Mucosa of gallbladder (tissue), 1 donor: Measurements from ENCODE around the gene HGFAC. TPM values are rescaled to one million over a fixed set of nuclear protein-coding genes. Genes with fewer than 3 reads are reported as not detected.

ENCODE experiments used
- DNase-seq: peaks from one replicate; pipeline ENCODE4 v3.0.0-alpha.2; 2020; ENCODE audit warnings: low spot score
- total RNA-seq: library from RNA; stranded (reverse); gene quantifications from one replicate; pipeline ENCODE4 v1.2.1, GENCODE V29; 2021
- donor health status: DM: no; HTN: no; CAD: no.

HGFAC gene
- total RNA-seq, 1 donor from 2014 or later: 1.9 TPM

DNA sequence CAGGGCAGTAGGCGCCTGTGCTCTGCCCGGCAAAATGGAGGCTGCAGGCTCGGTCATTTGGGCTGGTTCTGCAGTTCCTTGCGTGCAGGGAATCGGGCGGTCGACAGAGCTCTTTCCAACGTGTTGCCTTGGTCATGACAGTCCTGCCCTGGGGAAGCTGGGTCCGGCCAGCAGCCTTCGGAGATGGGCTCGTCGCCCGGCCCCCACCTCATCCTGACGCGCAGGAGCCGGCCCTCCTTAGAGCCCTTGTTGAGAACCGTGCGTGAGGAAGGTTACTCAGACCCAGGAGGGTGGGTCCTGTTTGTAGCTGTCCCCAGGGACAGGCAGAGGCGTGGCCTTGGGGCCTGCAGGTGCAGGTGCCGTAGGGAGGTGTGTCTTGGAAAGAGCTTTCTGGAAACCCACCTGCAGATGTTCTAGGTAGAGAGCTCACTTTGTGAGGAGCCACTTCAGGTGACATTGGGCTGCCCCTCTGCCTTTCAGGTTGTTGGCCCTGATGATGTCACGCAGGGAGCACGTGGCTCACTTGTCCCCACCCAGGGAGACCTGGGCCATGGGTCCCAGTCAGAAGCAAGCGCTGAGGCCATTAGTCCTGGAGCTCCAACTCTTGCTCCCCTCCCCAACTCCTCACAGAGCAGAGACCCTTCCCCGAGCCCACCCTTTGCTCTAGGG is 15.2 kb upstream of the HGFAC start:
- DNase-seq: no peak

DNA sequence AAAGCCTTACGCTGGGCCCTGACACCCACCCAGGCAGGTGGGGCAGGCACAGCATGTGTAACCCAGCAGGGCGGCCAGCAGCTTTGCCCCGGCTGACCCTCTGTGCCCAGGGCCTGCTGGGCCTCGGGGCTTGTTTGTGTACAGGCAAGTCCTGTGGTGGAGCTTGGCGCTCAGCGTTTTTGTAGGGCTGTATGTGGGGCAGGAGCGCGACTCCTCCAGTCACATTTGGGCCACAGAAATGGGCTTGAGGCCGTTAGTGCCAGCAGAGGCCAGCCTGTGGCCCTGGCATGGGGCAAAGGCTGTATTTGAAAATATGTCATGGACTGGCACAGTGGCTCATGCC is 14.7 kb upstream of the HGFAC start:
- no peak for DNase-seq

DNA sequence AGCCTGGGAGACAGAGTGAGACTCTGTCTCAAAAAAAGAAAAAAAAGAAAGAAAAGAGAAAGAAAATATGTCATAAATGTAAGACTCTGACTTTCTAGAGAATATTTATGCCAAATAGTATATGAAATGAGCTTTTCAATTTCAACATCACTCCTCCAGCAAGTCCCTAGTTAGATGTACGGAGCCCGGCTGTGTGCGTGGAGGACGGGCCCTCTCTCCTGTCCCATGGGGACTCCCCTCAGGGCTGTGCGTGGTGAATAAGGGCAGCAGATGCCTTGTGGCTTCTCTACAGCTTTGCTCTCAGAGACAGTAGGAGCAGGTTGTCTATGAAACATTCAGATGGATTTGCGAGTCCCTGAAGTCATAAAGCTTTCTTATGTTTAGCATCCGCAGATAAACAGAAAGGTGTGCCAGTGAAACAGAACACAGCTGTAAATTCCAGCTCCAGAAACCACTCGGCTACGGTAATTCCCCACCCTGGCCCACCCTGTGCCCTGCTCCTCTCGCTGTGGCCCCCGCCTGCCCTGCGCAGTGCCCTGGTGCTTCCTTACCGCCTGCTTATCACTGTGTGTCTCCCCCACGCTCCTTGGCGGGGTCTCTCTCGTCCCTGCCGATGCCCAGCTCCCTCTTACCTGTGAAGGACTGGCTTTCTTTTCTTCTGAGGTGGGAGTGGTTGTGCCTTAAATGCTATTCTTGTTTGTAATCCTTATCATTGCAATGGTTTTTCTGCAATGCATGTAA is 13.9 kb upstream of the HGFAC start:
- no peak for DNase-seq

DNA sequence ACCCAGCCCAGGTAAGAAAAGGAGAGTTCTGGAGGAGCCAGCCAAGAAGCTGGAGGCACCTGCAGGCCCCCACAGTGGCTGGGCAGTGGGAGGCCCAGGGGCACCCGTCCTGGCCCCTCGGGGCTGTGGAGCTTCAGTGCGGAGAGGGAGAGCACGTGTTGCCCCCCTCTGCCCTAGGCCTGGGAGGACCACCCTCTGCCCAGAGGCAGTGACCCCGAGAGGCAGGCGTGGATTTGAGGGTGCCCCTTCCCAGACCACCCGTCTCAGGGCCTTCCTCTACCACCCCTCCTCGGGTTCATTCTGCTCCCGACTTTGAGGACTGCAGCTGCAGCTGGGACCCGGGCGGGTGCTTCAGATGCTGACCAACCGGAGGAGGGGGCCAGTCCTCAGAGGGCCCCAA is 12.1 kb upstream of the HGFAC start:
- no peak for DNase-seq

DNA sequence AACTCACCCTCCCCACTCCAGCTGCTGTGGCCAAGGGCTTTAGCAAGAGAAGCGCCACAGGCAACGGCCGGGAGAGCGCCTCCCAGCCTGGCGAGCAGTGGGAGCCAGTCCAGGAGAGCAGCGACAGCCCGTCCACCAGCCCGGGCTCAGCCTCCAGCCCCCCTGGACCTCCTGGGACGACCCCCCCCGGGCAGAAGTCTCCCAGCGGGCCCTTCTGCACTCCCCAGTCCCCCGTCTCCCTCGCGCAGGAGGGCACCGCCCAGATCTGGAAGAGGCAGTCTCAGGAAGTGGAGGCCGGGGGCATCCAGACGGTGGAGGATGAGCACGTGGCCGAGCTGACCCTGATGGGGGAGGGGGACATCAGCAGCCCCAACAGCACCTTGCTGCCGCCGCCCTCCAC is 11.2 kb upstream of the HGFAC start:
- no peak for DNase-seq

DNA sequence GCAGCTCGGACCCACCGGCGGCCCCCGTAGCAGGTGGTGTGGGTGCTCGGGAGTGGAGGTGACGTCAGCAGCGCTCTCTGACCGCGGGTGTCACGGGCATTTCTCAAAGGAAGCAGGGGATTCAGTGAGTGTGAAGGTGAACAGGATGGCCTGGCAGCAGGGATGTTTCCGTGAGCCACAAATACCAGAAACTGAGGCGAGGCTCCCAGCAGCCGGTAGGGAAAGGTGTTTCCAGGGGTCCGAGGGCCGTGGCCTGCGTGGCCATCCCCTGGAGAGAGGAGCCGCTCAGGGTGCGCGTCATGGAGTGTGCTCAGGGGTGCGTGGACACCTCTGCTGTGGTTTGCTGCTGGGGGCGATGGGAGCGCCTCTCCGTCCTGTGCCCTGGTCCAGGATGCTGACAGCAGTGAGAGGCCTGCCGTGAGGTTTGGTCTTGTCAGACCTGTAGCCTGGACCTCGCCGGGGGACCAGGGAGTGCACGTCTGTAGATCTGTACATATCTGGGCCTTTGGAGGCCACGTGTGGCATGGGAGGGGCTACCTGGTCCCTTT is 10.2 kb upstream of the HGFAC start:
- no peak for DNase-seq

DNA sequence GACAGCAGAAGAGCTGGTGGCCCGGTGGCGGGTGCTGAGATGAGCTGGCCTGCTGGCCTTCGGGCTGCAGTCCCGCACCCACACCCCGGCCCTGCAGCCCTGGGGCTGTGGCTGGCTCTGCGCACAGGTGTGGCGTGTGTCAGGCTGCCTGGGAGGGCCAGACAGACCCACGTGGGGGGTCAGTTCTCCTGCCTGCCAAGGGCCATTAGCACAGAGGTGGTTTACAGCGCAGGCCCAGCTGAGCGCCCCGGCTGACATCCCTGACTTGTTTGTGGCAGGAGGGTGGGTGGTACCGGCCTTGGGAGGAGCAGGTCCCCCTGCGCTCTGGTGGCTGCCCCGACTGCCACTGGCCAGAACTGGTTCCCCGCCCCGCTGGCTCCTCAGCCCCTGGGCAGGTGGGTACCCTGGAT is 9.4 kb upstream of the HGFAC start:
- no peak for DNase-seq

DNA sequence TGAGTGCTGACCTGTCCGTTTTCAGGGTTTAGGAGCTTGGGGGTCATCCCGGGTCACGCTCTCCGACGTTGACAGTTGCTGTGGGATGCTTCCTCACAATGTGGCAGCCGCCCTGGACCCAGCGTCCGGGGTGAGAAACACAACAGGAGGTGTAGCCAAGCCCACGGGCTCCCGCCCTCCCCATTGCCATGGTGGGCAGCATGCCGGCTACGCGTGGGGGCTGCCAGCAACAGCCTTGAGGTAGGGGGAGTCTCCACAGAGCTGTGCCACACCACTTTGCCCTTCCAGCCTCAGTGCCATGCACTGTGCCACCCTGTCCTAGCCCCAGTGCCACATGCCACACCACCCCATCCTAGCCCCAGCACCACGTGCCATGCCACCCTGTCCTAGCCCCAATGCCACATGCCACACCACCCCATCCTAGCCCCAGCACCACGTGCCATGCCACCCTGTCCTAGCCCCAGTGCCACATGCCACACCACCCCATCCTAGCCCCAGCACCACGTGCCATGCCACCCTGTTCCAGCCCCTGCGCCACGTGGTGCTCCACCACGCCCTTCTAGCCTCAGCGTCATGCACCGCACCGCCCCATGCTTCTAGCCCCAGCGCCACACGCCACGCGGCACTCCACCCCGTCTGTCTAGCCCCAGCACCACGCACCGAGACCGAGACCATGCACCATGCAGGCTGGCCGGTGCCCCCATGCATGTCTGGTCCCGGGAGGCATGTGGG is 8.5 kb upstream of the HGFAC start:
- no peak for DNase-seq

DNA sequence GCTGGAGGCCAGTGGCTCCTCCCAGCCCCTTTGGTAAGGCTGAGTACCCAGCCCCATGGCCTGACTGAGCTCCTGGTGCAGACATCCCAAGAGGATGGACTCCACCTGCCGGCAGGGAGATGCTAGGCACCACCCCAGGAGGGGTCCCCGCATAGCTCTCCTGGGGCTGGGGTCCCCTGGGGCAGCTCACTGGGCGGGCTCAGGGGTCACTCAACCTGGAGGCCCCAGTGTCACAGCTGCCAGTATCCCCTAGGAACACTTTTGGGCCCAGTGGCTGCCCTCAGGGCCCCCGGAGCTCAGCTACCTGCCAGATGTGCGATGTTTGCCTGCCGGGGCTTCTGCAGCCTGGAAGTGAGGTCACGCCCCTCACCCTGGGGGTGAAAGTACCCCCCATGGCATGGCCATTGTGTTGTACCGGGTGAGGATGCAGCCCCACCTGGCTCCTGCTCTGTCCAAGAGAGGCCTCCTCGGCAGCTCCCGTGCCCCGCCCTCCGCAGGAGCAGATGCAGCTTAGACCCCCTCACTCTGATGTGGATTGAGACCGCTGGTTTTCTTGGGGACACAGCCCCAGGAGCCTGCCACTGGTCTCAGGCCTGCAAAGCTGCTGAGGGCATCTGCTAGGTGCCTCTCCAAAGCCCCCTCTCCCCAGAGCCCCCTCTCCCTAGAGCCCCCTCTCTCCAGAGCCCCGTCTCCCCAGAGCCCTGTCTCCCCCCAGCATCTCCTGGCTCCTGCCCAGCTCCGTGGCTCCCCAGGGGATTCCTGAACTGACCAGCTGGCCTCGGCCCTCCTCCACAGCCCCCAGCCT is 6.7 kb upstream of the HGFAC start:
- no peak for DNase-seq

DNA sequence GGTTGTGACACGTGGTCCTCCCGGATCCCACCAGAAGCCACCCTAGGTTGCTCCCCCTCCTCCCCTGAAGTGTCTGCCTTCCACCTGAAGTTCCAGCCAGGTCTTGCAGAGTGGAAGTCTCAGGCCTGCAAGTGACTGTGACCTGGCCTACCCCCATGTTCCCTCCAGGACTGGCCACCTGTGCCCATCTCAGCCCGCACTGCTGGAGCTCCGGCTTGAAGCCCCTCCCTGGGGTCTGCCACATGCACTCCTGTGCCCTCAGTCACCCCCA is 6.1 kb upstream of the HGFAC start:
- no peak for DNase-seq

DNA sequence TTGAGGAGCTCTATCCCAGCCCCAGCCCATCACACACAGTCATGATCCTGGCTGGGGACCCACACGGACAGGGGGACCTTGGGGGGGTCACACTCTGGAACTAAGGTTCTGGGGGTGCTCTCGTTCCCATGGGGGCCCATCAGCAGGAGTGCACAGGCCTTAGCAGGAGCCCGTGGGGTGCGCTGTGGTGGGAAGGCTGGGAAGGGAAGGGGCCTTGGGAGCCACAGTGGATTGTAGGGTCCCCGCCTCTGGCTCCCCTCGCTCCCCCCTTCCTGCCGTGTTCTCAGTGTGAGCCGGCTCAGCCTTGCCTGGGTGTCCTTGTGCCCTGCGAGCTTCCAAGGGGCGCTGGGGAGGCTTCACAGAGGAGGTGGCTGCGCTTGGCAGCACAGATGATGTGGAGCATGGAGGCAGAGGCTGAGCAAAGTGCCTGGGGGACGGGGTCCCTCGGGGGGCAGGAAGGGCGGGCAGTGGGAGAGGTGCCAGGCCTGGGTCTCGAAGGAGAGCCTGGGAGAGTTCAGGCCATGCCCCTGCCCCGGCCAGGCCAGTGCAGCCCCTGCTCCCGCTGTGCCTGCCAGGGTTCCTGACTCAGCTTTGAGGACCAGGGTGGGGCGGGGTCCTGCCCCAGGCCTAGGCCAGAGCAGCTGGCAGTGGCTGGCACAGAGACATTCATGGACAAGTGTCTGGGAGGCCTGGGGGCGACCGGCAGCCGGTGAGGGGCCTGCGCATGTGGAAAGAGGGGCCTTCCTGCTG is 5.5 kb upstream of the HGFAC start:
- no peak for DNase-seq

DNA sequence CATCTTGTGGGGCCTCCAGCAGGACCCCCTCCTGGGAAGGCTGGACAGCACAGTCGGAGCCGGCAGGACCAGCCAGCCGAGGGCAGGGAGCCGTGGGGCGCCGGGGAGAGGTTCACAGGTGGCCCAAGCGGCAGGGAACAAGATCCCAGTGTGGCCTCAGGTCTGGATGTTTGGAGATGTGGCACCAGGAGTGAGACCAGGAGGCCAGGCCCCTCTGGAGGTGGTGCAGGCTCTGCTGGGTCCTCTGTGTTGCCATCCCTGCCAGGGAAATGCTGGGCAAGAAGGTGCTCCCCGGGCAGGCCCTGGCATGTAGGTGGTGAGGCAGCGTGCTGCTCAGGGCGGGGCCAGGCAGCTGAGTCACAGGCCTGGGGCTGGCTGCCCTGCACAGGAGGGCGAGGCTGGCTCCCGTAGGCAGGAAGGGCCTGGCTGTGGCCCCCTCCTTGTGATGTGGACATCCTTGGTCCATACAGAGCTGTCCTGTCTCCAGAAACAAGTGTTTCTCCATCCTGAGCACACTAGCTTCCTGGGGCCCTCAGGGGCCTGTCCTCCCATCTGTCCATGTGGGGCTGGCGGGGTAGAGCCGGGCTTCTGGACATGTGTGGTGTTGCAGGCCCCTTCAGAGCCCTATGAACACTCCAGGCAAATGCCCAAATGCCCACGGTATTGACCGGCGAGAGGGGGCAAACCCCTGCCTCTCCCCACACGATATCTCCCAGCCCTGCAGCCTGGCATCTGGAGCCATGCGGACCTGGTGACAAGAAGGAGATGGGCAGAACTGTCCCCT is 4.8 kb upstream of the HGFAC start:
- DNase-seq: peak; percentile 56

DNA sequence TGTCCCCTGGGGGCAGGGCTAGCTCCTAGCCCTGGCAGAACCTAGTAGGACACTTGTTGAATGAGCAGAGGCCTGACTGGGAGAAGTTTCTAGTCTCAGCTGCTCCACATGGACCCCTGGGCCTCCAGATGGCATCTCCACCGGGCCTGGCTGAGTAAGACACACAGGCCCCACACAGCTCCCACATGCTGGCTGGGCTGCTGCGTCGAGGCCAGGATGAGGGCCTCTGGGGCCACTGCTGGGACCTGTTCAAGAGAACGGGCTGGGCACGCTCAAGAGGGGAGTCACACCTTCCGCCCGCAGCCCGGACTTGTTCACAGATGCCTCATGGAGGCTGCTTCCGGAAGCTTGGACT is 4.2 kb upstream of the HGFAC start:
- DNase-seq: no peak

DNA sequence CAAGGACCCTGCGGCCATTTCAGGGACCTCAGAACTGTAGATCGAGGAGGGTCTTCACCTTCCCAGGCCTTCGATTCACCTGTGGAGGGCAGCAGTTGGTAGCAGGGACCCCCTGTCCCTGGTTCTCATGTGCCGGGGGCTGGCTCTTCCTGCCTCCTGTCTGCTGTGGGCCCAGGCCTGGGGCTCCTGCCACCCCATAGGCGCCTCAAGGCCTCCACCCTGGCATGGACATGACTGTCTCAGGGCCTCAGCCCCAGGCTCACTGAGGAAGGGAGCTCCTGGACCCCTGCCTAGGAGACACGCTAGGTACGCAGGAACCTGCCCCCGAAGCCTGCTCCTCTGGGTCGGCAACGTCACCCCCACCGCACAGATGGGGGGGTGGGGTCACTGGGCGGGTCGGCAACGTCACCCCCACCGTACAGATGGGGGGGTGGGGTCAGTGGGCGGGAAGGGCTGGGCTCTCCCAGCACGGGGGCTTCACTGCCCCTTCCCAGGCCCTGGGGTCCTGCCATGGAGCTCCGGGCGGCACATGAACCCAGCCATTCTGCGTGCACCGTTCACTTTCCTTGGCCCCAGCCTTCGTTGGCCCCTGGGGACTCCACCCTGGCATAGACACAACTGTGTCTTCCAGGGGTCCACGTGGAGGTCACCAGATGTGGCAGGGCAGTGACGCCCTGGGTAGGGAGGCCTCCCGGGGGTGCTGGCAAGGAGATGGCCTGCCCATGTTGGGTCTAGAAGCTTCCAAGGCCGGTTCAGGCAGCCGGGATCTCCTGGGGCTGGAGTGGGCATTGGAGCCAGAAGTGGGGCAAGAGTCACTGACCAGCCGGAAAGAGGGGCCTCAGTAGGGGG is 3.5 kb upstream of the HGFAC start:
- no peak for DNase-seq

DNA sequence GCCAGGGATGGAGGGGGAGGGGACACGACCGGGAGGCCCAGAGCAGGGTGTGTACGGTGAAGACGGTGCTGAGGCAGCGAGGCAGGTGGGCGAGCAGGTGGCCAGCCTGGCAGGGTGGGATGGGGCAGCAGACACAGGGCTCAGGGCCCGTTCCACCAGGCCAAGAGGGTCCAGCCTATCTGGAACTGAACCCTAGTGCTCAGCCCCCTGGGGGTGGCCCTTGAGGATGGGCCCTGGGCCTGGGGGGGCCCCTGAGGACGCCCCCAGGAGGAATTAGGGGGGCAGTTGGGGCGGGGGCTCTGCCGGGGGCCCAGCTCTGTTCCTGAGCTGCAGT is 3.0 kb upstream of the HGFAC start:
- DNase-seq: no peak

DNA sequence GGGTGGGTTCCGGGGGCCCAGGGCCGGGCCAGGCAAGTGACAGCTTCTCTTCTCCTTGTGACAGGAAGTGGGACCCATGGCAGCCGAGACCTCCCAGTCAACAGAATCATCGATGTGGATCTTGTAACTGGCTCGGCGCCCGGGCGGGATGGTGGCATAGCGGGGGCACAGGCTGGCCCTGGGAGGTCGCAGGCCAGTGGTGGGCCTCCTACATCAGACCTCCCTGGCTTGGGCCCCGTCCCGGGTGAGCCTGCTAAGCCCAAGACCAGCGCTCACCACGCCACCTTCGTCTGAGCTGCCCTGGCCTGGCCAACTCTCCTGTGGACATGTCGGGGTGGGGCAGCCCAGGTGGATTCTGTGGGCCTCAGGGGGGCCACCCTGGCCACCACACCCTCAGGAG is 2.4 kb upstream of the HGFAC start:
- no peak for DNase-seq

DNA sequence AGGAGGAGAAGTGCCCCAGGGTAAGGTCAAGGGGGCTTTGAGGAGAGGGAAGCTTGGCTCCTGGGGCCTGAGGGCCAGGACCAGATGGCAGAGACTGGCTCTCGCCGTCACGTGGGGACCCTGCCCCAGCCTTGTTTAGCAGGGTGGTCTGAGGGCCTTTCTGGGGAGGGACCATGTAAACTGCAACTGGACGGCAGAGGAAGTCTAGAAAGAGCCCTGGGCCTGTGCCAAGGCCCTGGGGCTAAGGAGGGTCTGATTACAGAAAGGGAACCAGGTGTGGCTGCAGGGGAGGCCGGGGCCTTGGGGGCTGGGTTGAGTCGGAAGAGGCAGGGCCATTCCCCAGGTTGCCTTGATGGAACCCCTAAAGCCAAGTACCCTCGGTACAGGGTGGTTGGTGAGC is 1.8 kb upstream of the HGFAC start:
- no peak for DNase-seq

DNA sequence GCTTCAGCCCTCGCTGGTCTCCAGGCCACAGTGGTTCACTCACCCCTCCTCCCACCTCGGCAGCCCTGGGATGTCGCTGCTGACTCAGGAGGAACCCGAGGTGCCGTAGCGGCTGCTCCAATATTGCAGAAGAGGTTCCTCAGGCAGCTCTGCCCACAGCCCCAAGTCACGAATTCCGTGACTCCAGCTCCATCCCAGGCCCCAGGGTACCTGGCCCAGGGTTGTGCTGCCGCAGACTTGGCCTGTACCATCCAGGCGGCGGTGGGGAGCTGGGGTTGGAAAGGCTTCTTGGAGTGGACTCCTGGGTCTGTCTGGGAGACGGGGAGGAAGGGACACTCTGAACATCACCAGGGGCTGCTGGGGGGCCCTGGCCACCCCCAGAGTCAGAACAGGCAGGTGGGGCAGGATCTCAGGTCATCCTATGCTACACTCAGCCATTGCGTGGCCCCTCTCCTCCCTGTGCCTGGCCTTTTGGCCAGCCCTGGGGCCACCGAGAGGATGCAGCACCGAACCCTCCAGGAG is 728 bp upstream of the HGFAC start:
- DNase-seq: no peak

DNA sequence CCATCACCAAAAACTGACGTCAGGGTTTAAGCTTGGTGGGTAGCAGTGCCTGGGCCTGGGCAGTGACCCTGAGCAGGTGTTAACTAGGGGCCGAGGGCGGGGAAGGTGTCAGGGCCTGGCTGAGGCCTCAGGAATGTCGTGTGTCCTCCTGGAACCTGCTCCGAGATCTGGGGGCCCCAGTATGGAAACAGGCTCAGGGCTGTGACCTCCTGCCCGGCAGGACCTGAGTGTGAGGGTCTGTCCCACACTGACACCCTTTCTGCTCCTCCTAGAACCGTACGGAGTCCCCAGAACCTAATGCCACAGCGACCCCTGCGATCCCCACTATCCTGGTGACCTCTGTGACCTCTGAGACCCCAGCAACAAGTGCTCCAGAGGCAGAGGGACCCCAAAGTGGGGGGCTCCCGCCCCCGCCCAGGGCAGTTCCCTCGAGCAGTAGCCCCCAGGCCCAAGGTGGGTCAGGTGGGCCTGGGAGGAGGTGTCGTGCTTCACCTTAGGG is 741 bp downstream of the HGFAC start:
- no peak for DNase-seq
